Activated CD8-positive, alpha-beta memory T cell treated with anti-CD3 and anti-CD28 coated beads, Interleukin-2, amount 50 U/mL, for 48 hours (primary cell): ENCODE measurements around the gene LRIT1.

ENCODE experiments used
- DNase-seq: peaks from one replicate; pipeline ENCODE4 v3.0.0-alpha.2; 2020

The LRIT1 gene

DNA sequence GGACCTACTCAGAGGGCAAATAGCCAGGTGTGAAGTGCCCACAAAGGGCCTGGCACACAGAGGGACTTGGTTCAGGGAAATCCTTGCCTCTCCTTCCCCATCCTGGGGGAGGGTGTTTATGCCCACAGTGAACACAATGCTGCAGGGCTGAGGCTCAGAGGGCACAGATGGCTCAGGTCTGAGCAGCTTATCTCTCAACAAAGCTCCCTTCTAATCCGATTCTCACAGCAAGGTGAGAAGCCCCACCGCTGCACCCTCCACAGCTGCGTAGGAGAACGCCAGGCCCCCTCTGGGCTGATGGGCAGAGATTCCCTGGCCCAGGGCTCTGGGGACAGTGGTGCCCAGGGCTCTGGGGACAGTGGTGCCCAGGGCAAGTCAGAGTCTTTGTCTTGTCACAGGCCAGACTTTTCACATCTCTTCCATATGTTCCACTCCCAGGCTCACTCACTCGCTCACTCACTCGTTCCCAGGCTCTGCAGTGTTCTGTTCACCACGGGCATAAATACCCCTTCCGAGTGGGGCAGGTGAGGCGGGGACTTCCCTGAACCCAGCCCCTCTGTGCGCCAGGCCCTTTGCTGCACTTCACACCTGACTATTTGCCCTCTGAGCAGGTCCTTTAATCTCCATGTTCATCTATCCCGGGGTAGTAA lies 55.7 kb downstream of the LRIT1 start:
- DNase-seq: no peak

GRCh38 chr10:84184517-84184916 lies 56.8 kb downstream of the LRIT1 start:
- no peak for DNase-seq

DNA sequence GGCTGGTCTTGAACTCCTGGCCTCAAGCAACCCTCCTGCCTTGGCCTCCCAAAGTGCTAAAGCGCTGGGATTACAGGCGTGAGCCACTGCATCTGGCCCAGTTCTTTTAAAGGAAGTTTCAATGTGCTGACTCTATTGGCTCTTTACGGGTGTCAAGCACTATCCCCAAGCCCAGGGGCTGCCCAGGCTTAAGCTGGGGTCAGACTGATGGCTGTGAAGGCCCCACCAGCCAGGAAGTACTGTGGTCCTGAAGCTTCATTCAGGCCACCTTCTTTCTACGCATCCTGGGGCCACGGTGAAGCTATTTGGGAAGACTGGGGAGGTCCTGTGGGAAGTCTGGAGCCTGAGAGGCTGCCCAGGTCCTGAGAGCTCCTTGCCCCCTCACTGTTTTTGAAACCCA lies 59.7 kb downstream of the LRIT1 start:
- DNase-seq: no peak
